ENCODE results near the gene FRAS1.
"Not testable (repeated sequence)": the region's sequence is repeated elsewhere in the genome, so short reads cannot be mapped to it uniquely, and the experiment has no call there.

The FRAS1 gene

DNA sequence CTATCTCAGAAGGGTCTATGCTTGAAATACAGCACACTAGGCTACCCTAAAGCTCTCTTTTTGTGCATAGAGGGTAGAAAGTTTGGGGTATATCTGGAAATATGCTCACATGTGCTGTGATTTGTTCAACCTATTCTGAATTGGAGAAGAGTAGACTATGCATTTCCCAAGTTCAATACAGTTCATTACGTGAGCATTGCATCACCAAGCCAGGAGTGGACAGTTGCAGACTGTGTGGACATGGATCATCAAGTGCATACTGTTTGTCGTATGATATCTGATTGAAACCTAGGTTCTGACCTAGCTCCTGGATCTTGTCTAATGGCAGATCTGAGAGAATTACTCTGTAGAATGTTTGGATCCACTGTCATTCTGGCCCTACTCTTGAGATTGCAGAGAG is 161.1 kb downstream of the FRAS1 start:
- DNase-seq: no peak

DNA sequence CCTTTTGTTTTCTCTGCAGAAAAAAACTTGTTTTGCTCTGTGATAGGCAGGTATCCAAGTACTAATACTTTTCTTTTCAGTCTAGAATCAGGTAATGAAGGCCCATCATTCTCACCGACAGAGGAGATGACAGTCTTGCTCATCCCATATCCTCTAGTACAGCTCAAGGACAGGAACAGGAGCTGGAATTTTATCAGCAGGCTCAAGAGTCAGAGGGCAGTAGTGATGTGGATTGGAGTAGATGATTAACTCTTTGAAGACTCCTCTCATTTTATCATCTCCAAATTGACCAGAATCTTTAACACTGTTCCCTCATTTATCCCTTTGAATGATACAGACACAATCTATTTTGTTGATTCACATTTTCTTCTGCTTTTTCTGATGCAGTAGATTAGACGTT is 162.7 kb downstream of the FRAS1 start:
- no peak for DNase-seq

DNA sequence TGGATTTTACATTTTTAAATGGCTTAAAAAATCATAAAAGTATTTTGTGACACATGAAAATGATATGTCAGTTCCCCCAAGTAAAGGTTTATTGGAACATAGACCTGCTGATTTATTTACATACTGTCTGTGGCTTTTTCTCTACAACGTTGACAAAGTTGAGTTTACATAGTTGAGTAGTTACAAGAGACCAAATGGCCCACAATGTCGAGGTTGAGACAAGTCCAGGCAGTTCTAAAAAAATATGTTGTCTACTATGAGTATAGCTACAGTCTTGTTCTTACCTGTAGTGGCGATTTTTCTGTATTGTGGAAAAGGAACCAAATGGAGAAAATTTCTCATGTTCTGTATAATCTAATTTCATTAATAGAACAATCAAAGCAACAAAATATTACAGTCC is 163.2 kb downstream of the FRAS1 start:
- DNase-seq: no peak

DNA sequence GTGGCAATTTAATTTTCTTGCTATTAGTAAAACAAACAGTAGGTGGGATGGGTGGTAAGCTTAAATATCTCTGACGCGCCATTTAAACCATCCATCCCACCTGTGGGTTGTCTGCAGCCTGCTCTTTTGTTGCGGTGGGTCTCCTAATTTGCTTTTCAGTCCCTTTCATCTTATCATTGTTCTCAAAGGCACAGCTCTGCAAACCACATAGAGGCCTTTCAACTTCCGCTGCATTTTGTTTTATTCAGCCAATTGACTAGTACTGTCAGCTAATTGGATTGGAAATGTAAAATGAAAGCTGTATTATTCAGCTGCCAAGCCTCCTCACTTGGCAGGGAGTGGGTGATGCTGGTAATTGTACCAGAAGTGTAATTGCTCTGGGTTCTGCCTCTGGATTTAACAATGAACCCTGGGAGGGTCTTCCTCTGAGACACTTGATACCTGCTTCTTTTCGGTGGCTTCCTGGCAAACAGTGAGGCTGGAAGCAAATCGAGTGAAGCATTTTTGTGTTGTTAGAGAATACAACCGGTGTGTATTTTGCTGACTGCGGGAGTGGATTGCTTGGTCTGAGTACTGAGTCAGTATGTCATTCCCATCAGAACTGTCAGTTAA is 165.6 kb downstream of the FRAS1 start:
- DNase-seq: no peak

DNA sequence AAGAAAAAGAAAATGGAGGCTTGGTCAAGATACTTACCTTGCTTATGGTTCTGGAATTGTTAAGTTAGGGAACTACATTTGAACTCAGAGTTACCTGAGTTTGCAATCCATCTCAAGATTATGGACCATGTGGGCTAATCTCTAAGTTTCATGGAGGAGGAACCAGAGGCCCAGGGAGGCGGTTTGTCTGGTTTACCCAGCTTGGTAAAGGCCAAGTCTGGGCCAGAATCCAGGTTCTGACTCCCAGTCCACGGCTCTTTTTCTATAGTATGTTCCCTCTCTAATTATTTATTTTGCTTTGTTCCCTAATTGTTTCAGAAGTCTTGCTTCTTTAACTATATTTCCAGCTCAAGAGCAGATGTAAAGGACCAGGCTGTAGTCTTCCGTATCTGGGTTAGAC is 168.1 kb downstream of the FRAS1 start:
- DNase-seq: no peak

DNA sequence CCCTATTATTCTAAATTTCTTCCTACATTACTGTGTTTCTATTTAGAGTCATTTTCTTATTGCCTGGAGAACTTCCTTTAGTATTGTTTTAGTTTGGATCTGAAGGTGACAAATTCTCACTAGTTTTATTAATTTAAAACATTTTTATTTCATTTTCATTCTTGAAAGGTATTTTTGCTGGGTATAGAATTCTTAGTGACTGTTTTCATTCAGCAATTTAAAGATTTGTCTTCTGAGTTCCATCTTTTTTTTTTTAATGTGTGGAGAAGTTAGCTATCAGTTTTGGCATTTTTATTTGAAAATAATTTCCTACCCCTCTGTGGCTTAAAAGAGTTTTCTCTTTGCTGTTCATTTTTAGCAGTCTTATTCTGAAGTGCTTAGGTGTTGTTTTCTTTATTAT is 169.2 kb downstream of the FRAS1 start:
- DNase-seq: no peak

DNA sequence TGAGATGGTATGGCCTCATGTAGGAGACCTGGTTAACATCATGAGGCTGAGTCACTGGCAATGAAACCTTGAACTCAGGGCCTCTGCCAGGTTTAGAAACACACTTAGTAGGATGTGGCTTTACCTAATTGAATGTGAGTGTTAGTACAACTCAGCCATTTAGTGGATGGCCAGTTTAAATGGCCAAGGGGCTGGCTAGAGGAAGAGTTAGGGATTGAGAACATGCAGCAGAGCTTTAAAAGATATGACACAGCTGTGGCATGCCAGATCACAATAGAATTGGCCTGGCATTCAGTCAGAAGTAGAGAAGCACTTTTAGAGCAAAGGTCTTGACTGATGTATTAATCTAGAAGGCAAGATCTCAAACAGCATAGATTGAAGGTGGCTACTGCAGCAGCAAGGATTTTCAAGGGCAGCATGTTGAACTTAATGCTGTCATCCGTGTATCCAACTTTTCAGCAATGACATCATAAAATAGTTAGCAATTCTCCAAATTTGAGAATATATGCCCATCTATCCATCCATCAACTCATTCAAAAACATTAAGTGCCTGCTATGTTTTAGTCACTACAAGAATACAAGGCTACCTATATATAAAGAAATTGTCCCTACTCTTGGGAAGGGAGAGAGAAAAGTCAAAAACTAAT is 170.4 kb downstream of the FRAS1 start:
- DNase-seq: no peak

DNA sequence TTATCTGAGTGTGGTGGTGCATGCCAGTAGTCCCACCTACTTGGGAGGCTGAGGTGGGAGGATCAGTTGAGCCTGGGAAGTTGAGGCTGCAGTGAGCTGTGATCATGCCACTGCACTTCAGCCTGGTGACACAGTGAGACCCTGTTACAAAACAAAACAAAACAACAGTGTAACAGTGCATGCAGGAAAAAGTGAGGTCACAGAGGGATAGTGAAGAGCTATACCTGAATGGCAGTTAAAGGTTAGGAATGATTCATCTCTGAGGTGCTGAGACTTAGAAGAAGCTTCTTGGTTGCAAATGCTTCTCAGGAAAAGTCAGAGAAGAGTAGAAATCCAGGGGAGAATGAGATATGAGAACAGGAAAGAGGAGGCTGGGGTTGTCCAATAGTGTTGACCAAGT is 178.7 kb downstream of the FRAS1 start:
- no peak for DNase-seq

DNA sequence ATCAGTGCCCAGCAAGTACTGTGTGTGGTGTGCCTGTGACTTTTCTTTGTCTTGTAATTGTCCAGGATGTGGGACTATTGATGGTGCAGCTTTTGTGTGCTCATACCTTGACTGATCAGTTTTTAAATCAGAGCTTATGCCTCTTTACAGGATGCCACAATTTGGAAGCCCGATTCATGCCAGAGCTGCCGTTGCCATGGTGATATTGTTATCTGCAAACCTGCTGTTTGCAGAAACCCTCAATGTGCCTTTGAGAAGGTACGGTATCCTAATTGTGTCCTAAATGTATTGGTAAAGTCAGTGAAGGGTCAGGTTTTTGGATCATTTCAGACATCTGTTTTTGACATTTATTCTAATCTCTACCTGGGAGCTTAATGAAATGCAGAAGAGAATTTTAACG is 180.2 kb downstream of the FRAS1 start:
- no peak for DNase-seq

DNA sequence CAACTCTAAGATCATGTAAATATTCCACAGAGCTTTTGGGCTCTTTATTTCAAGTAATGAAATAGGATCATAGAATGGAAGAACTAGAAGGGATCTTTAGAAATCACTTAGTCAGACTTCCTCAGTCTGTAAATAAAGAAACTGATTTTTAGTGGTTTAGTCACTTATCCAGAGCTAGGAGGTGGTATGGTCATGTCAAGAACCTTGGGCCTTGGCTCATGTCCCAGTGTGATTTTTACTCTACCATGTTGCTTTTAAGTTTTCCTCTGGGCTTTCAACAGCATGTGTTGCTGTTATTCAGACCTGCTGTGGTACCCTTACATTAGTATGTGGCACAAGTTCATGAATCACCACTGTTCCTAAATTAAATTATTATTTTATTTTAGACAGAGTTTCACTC is 184.9 kb downstream of the FRAS1 start:
- no peak for DNase-seq

DNA sequence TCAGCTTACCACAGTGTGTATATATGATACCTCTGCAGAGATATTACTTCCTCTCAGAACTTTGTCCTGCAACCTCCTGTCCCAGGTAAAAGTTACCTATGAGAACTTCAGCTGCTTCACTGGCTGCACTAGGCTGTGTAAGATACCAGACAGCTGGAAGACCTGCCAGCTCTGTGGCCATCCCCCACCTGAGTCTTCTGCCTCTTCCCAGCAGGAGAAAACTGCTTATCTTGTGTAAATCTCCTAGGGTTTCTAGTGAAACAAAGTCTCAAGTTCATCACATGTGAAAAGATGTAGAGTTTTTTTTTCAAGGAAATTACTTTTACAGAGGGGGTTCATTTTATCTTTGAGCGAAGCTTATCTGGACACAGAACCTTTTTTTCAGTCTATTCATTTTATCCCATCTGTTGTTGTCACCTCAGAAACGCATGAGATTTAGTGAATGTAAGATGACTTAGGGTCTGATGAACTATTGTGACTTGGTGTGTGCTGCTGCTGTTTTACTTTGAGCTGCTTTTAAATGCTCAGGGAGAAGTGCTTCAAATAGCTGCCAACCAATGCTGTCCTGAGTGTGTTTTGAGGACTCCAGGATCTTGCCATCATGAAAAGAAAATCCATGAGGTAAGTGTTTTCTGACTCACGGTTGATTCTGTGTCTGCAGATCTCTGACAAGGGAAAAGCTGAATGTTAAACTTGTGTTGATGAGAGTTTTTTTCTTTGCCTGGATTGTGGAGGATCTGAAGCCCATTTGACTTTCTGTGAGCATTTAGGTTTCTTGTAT is 187.8 kb downstream of the FRAS1 start:
- DNase-seq: no peak

DNA sequence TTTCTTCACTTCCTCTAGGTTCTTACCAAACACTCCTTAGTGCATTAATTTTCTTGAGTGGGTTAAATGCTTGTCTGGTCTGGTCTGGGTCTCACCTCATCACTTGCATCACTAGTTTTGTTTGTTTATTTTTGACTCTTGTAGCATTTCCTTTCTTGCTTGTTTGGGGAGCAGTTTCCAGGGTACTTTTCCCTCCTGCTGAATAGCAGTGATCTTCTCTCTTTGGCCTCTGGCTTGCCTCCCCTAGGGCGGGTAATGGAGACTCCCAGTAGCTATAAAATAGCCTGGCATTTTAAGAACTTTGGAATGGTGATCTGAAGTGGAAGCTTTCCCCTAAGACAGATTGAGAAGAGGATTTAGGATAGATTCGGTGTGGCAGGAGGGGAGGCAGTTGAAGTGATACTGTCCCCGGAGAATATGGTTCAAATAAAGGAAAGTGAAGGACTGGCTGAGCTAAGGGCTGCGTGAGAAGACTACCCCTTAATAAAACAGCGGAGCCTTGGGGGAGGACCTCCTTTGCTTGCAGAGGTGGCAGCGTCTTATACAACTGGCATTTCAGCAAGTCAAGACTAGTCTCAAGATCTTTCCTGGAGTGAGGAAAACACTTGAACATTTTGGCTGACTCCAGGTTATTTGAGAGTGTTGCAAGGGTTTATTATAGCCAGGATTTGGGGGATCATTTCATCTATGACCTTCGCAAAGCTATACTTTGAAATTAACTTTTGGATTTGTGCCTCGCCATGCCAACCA is 190.6 kb downstream of the FRAS1 start:
- no peak for DNase-seq

DNA sequence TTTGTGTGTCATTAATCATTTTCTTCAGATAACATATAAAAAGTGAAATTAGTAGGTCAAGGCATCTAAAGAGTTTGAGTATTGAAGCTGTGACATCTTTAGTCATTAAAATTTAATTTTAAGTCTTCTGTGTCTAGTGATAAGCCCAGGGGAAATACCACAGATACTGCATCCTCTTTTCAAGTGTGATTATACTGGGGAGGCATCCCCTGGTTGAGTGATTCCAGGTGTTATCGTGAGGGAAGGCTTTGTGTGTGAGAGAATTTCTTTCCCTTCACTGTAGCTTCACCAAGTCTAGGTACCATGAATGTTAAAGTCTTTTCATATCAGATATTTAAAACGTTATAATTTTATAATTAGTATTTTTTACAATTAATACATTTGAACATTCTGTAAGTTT is 193.4 kb downstream of the FRAS1 start:
- DNase-seq: no peak

DNA sequence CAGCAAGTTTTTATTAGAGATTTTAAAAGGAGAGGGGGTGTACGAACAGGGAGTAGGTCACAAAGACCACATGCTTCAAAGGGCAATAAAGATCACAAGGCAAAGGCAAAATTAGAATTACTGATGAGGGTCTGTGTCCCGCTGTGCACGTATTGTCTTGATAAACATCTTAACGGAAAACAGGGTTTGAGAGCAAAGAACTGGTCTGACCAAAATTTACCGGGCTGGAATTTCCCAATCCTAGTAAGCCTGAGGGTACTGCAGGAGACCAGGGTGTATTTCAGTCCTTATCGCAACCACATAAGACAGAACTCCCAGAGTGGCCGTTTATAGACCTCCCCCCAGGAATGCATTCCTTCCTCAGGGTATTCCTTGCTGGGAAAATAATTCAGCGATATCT is 195.7 kb downstream of the FRAS1 start:
- not testable (repeated sequence) for DNase-seq

DNA sequence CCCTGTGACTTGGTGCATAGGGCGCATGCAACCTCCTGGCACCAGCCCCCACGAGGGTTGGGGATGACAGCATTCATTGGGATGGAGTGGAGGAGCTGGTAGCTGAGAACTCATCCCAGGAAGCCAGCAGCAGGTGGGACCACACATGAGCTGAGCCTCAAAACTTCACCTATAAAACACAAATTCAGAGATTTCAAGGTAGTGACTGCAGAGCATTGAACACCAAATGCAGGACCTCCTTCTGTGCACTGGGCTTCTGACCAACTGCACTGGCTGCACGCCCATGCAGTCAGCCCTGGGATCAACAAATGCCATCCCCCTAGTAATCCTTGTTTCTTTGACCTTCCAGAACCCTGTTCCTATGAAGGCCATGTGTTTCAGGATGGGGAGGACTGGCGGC is 197.8 kb downstream of the FRAS1 start:
- no peak for DNase-seq

DNA sequence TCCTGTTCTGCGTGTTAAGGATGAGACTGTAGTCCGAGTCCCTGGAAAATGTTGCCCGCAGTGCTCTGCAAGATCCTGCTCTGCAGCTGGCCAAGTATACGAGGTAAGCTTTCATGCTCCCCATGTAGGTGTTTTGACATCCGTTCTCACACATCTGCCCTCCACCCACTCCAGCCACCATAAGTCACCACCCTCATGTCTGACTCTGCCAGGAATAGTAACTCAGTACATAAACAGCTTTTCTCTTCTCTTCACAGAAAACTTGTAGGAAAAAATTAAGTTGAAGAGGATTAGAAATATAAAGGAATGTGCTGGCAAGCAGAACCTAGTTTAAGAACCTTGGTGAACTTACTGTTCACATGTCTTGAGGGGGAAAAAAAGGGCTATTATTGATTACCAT is 207.9 kb downstream of the FRAS1 start:
- DNase-seq: no peak

DNA sequence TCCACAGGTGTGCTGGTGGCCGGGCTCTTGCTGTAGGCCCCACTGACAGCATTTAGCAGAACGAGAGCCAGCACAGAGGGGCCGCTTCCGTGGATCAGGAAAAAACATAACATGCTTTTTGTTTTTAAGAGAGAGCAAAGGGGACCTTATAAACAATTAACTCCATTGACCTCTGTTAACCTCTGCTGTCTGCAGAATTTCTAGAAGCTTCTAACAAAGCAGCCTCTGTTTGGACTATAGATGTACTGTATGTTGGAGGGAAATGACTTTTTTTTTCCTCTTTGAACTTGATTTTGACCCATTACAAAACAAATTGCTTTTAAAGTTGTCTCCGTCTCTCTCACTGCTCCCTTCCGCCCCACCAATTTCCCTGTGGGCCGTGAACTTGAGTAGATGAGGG is 210.7 kb downstream of the FRAS1 start:
- DNase-seq: no peak

DNA sequence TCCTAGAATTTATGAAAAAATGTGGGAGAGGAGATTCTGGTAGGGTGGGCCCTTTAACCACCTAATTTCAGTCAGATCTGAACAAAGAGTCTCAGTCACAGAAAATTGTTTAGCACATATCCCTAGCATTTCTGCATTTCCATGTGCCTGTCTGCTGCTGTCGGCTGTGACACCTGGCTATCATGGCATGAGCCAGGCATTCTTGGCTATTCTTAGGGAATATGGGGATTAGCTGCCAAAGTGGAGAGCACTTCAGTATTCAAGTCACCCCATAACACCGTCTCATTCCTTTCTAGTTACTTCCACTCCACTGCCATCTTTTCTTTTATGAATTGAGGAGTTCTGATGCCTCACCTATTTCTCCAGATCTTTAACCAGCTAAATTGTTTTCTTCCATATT is 211.5 kb downstream of the FRAS1 start:
- no peak for DNase-seq

DNA sequence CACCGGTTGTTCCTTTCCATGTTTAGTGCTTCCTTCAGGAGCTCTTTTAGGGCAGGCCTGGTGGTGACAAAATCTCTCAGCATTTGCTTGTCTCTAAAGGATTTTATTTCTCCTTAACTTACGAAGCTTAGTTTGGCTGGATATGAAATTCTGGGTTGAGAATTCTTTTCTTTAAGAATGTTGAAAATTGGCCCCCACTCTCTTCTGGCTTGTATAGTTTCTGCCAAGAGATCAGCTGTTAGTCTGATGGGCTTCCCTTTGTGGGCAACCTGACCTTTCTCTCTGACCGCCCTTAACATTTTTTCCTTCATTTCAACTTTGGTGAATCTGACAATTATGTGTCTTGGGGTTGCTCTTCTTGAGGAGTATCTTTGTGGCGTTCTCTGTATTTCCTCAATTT is 218.3 kb downstream of the FRAS1 start:
- DNase-seq: not testable (repeated sequence)

DNA sequence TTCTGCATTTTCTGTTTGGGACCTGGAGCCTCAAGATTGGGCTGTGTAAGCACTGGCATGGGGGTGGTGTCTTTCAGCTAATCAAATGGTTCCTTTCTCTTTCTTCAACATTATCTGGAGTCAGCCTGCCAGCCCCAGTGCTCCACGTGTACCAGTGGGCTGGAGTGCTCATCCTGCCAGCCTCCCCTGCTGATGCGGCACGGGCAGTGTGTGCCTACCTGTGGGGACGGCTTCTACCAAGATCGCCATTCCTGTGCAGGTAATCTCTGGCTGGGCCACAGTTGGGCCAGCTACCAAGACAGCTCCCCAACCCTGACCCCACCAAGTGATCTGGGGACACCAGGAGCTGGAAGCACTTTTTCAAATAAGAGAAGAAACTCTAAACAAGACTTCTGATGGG is 229.2 kb downstream of the FRAS1 start:
- no peak for DNase-seq

DNA sequence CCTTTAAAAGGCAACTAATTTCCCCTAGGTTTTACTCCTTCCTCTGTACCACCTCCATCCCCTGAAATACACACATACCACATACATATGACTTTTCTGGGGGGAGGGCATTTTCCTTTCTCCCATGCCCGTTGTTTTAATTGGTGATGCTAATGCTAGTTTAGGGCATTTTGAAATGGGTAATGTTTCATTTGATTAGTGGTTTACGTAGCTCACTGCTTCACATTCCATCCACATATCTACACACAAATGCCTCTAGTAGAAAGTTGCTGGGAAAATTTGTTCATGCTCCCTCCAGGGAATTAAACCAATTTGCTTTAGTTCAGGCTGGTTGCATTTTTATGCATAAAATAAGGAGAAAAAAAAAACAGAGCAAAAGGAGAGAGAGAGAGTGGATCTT is 231.2 kb downstream of the FRAS1 start:
- no peak for DNase-seq

DNA sequence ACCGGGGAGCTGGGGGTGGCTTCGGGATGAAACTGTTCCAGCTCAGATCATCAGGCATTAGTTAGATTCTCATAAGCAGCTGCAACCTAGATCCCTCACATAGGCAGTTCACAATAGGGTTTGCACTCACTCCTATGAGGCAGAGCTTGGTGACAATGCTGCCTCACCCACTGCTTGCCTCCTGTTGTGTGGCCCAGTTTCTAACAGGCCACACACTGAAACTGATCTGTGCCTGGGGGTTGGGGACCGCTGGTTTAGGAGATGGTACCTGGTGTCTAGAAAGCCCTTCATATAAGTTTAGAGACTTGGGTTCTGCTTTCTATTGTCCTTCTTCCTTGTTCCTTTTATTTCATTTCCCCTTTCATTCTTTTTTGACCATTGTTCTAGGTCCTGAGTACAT is 234.2 kb downstream of the FRAS1 start:
- DNase-seq: no peak

DNA sequence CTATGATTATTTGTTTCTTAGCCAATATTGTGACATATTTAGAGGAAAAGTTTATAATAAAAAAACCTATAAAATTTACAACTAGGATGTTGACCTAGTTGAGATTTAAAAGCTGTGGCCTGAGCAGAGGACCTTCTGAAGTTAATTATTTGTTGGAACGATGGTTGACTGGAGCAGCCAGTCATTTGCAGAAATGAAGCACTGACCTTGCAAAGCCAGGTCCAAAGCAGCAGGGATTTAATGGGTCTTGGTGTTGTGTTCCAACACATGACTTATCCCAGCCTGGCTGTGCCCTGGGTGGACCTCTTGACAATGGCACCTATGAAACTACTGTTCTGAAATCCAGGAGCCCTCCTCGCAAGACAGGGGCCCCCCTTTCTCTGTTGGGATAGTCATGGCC is 235.2 kb downstream of the FRAS1 start:
- DNase-seq: no peak

DNA sequence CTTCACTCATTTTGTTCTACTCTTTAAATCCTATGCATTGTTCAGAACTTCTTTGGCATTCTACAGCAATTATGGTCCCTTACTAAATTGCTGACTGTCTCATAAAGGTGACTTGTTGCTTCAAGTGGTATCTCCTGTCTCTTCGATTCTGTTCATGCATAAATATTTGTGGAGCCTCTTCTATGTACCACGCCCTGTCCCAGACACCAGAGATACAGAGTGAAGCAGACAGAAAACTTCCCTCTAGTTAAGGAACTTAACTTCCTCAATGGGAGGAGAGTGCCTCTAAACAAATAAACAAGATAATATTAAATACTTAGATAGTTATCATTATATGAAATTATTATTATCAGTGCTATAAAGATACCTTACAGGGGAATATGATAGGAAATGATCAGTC is 235.7 kb downstream of the FRAS1 start:
- no peak for DNase-seq
